Measurements from ENCODE around the gene BAIAP3. TPM values are rescaled to one million over a fixed set of nuclear protein-coding genes. Genes with fewer than 3 reads are reported as not detected.

BAIAP3 gene
- total RNA-seq, 1 donor from 2014 or later = 6.9 TPM

GRCh38 chr16:1342526-1343427, 9.3 kb downstream of the BAIAP3 start:
- peak overlapping the region; percentile 75 for H3K27ac Mint-ChIP-seq
- H3K4me3 Mint-ChIP-seq = peak overlapping the region; percentile 78

GRCh38 chr16:1343428-1344242, 10.2 kb downstream of the BAIAP3 start:
- Mint-ChIP-seq H3K27ac (peak overlapping the region; percentile 75), H3K4me1 (ENCODE audit: unreplicated experiment) (peaks cover 8% of the 10 kb centered on the region), H3K9me3 (no peaks in the 10 kb centered on the region), H3K4me3 (peak overlapping the region; percentile 78), H3K36me3 (no peaks in the 10 kb centered on the region), H3K27me3 (peaks cover 6% of the 10 kb centered on the region)
- no peak for TF ChIP-seq CTCF (conservative IDR thresholded peaks at IDR 0.05)
- DNase-seq (ENCODE audit: extremely low spot score, unreplicated experiment) = no peak

More at GRCh38 chr16:1342526-1343427, 9.3 kb downstream of the BAIAP3 start:
- H3K36me3 Mint-ChIP-seq = no peaks in the 10 kb centered on the region
- H3K9me3 Mint-ChIP-seq = no peaks in the 10 kb centered on the region
- no peak for TF ChIP-seq CTCF (conservative IDR thresholded peaks at IDR 0.05)
- DNase-seq (ENCODE audit: extremely low spot score, unreplicated experiment) = peak; percentile 87
- peaks cover 6% of the 10 kb centered on the region for H3K27me3 Mint-ChIP-seq
- peaks cover 8% of the 10 kb centered on the region for H3K4me1 Mint-ChIP-seq (ENCODE audit: unreplicated experiment)

GRCh38 chr16:1344499-1344898, 11.1 kb downstream of the BAIAP3 start:
- peaks cover 6% of the 10 kb centered on the region for H3K27me3 Mint-ChIP-seq
- H3K9me3 Mint-ChIP-seq = no peaks in the 10 kb centered on the region
- H3K4me1 Mint-ChIP-seq (ENCODE audit: unreplicated experiment) = peaks cover 8% of the 10 kb centered on the region
- no peak overlapping the region for H3K27ac Mint-ChIP-seq
- H3K4me3 Mint-ChIP-seq = no peak overlapping the region
- H3K36me3 Mint-ChIP-seq = no peaks in the 10 kb centered on the region
- no peak for TF ChIP-seq CTCF (conservative IDR thresholded peaks at IDR 0.05)
- no peak for DNase-seq (ENCODE audit: extremely low spot score, unreplicated experiment)

- H3K27ac Mint-ChIP-seq = no peak overlapping the region
- TF ChIP-seq CTCF (conservative IDR thresholded peaks at IDR 0.05) = no peak
Observed at GRCh38 chr16:1345087-1345486, 11.6 kb downstream of the BAIAP3 start.

GRCh38 chr16:1345651-1346421, 12.4 kb downstream of the BAIAP3 start:
- Mint-ChIP-seq H3K9me3 (no peaks in the 10 kb centered on the region), H3K4me3 (no peak overlapping the region), H3K27ac (no peak overlapping the region), H3K27me3 (peaks cover 6% of the 10 kb centered on the region), H3K36me3 (no peaks in the 10 kb centered on the region), H3K4me1 (ENCODE audit: unreplicated experiment) (peaks cover 8% of the 10 kb centered on the region)
- no peak for TF ChIP-seq CTCF (conservative IDR thresholded peaks at IDR 0.05)
- no peak for DNase-seq (ENCODE audit: extremely low spot score, unreplicated experiment)

More at GRCh38 chr16:1345087-1345486, 11.6 kb downstream of the BAIAP3 start:
- H3K4me3 Mint-ChIP-seq = no peak overlapping the region
- H3K27me3 Mint-ChIP-seq = peaks cover 6% of the 10 kb centered on the region
- DNase-seq (ENCODE audit: extremely low spot score, unreplicated experiment) = no peak
- peaks cover 8% of the 10 kb centered on the region for H3K4me1 Mint-ChIP-seq (ENCODE audit: unreplicated experiment)
- no peaks in the 10 kb centered on the region for H3K9me3 Mint-ChIP-seq
- H3K36me3 Mint-ChIP-seq = no peaks in the 10 kb centered on the region
